Sigmoid colon (tissue), 7 donors: ENCODE results near the gene MAP1LC3B2. TPM values are rescaled to one million over a fixed set of nuclear protein-coding genes. Genes with fewer than 3 reads are reported as not detected.
A peak's percentile ranks its signal among the peaks of the same experiment; 100 is the strongest.

ENCODE experiments used
- DNase-seq: peaks from one replicate; pipeline ENCODE4 v3.0.0-alpha.2; 2019
- H3K27ac ChIP-seq, 4 donors: fragments of 200-600 bp; sonication (generic); one replicate each; pipeline ENCODE4 v1.5.1; 2016 to 2019; ENCODE audit warnings: mild to moderate bottlenecking in 1 of 4
- H3K27me3 ChIP-seq, 3 donors: fragments of 200-600 bp; sonication (generic); one replicate each; pipeline ENCODE4 v1.5.1; 2019; ENCODE audit warnings: mild to moderate bottlenecking in 1 of 3
- H3K36me3 ChIP-seq, 4 donors: fragments of 200-600 bp; sonication (generic); one replicate each; pipeline ENCODE4 v1.5.1; 2016 to 2019
- H3K4me1 ChIP-seq, 4 donors: fragments of 200-600 bp; sonication (generic); one replicate each; pipeline ENCODE4 v1.5.1; 2017 to 2019
- H3K4me3 ChIP-seq, 4 donors: fragments of 200-600 bp; sonication (generic); one replicate each; pipeline ENCODE4 v1.5.1; 2017 to 2019; ENCODE audit warnings: mild to moderate bottlenecking in 2 of 4, moderate library complexity in 1 of 4
- H3K9me3 ChIP-seq, 4 donors: fragments of 200-600 bp in 3 of 4; sonication (generic) in 3 of 4; one replicate each; pipeline versions ENCODE4 v1.5.1 to v1.6.1; 2013 to 2019
- EP300 ChIP-seq, 4 donors: sonication (generic); formaldehyde crosslinking; IDR thresholded peaks; one replicate each; pipeline ENCODE4 v1.6.1; 2017; ENCODE audit warnings: antibody characterized with exemption in 4 of 4
- POLR2A ChIP-seq, 2 donors: fragments of 450-650 bp; IDR thresholded peaks; one replicate each; pipeline ENCODE4 v1.6.1; 2016; ENCODE audit warnings: antibody characterized with exemption in 2 of 2, mild to moderate bottlenecking in 2 of 2, moderate library complexity in 2 of 2
- POLR2AphosphoS5 ChIP-seq, 4 donors: sonication (generic); formaldehyde crosslinking; IDR thresholded peaks; one replicate each; pipeline ENCODE4 v1.6.1; 2017; ENCODE audit warnings: antibody characterized with exemption in 4 of 4
- WGBS, 2 donors: extraction: QIAGEN DNeasy Blood & Tissue Kit; methylation state at CpG; one replicate each; pipeline ENCODE4 v1.1.7; 2013; 5-methylcytosine and 5-hydroxymethylcytosine counted together
- intact Hi-C: fragments of 100-400 bp; cut with DNase I; formaldehyde crosslinking; loops from one replicate; pipeline ENCODE4 v1.15.1; 2023
- polyA plus RNA-seq, 3 donors: library from polyadenylated mRNA; stranded (reverse); fragments of 200-250 nt; gene quantifications; one replicate each; pipeline ENCODE4 v1.2.3, GENCODE V29; 2013
- total RNA-seq, 4 donors: library from RNA; depleted of rRNA; stranded (reverse); fragments of >200 nt; gene quantifications; one replicate each; pipeline ENCODE4 v1.1.0, GENCODE V29; 2016
- TF ChIP-seq, protein P1 (sequence below), 4 experiments: fragments of 450-650 bp in 3 of 4; fragments of 200-600 bp in 1 of 4; IDR thresholded peaks; one replicate each; pipeline ENCODE4 v1.5.1; 2016 to 2019; ENCODE audit warnings: antibody characterized with exemption in 4 of 4, mild to moderate bottlenecking in 3 of 4, moderate library complexity in 2 of 4
- donor health status: healthy with polysubstance abuse.
- donor health status: Bipolar disorder and iron deficiency.
- donor health status: healthy.

The MAP1LC3B2 gene
- total and polyA plus RNA-seq, 7 donors, result 0.90 to 6.2 (median 2.9) TPM; not detected in 3

DNA sequence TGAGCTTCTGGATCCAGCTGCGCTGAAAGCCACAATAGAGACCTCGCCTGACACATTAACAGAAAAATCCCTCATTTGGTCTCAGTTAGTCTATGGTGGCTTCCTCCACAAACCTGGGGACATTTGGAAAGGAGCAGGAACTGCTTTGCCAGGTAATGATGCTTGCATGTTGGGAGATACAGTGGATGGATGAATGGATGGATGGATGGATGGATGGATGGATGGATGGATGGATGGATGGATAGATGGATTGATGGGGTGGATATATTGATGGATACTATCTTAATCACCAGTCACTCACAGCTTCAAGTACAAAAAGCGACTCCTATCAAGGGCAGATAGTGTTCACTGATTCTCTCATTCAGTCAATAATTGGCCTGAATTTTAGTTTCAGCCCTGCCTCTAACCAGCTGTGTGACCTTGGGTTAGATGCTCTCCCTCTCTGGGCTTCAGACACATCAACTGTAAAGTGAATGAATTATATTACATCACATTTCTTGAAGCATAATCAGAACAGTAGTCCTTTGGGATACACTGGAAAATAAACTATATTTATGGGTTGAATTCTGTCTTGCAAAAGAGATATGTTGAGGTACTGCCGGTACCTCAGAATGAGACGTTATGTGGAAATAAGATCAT is 29.3 kb downstream of the MAP1LC3B2 start:
- TF ChIP-seq POLR2A (IDR thresholded peaks at IDR 0.05) (no peak), EP300 (IDR thresholded peaks at IDR 0.05) (no peak), POLR2AphosphoS5 (IDR thresholded peaks at IDR 0.05) (no peak)
- TF ChIP-seq, protein P1, sequence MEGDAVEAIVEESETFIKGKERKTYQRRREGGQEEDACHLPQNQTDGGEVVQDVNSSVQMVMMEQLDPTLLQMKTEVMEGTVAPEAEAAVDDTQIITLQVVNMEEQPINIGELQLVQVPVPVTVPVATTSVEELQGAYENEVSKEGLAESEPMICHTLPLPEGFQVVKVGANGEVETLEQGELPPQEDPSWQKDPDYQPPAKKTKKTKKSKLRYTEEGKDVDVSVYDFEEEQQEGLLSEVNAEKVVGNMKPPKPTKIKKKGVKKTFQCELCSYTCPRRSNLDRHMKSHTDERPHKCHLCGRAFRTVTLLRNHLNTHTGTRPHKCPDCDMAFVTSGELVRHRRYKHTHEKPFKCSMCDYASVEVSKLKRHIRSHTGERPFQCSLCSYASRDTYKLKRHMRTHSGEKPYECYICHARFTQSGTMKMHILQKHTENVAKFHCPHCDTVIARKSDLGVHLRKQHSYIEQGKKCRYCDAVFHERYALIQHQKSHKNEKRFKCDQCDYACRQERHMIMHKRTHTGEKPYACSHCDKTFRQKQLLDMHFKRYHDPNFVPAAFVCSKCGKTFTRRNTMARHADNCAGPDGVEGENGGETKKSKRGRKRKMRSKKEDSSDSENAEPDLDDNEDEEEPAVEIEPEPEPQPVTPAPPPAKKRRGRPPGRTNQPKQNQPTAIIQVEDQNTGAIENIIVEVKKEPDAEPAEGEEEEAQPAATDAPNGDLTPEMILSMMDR (IDR thresholded peaks at IDR 0.05), result no peak
- WGBS, 2 donors, result 95 to 97% methylated on average over 5 of the region's 5 CpGs
- Histone ChIP-seq H3K4me1 (peaks cover 0 to 22% (median 14%) of the 10 kb centered on the region in 4 donors), H3K9me3 (peaks cover 0 to 2% (median 0%) of the 10 kb centered on the region in 4 donors), H3K4me3 (no peak overlapping the region), H3K27ac (no peak overlapping the region), H3K36me3 (no peaks in the 10 kb centered on the region), H3K27me3 (no peaks in the 10 kb centered on the region)
- DNase-seq, result no peak
- intact Hi-C loops, result loop anchor here (5.0 kb wide), 1 partner anchor 36 kb away; no protein-coding TSS in a partner anchor

DNA sequence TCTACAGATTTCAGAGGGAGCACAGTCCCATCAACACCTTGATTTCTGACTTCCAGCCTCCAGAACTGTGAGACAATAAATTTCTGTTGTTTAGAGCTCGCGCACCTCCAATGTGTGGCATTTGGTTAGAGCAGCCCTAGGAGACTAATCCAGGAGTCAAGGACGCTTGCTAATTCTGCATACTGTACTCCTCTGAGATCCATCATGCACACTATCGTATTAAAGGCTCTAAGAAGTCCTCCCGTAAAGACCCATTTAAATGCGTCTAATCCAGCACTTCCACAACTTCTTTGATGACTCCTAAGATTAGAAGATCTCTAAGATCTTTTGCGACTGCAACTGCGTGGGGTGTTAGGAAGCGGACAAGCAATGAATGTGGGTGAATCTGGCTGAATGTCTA is 30.4 kb downstream of the MAP1LC3B2 start:
- intact Hi-C loops, result loop anchor here (5.0 kb wide), 1 partner anchor 37 kb away; no protein-coding TSS in a partner anchor
- Histone ChIP-seq H3K27me3 (no peaks in the 10 kb centered on the region), H3K27ac (no peak overlapping the region), H3K36me3 (no peaks in the 10 kb centered on the region), H3K4me3 (no peak overlapping the region), H3K4me1 (peaks cover 0 to 22% (median 14%) of the 10 kb centered on the region in 4 donors), H3K9me3 (peaks cover 0 to 2% (median 0%) of the 10 kb centered on the region in 4 donors)
- no peak for TF ChIP-seq POLR2AphosphoS5 (IDR thresholded peaks at IDR 0.05)
- TF ChIP-seq, protein P1 (IDR thresholded peaks at IDR 0.05), result no peak
- no peak for TF ChIP-seq POLR2A (IDR thresholded peaks at IDR 0.05)
- TF ChIP-seq EP300 (IDR thresholded peaks at IDR 0.05), result no peak
- WGBS, 2 donors, result 93 to 94% methylated on average over 9 of the region's 9 CpGs
- DNase-seq, result no peak

DNA sequence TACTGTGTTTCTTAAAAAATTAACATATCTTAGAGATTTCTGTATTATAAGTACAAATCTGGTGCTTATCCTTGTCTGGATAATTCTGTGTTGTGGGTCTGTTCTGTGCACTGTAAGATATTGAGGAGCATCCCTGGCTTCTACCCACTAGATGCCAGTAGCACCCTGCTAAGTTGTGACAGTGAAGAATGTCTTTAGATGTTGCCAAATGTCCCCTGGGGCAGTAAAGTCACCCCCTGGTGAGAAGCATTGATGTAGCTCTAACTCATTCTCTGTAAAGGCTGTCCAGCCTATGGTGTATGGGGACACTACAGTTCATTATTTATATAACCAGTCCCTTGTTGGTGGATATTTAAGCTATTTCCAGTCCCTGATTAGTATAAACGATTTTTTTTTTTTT is 31.4 kb downstream of the MAP1LC3B2 start:
- H3K27ac ChIP-seq, result no peak overlapping the region

DNA sequence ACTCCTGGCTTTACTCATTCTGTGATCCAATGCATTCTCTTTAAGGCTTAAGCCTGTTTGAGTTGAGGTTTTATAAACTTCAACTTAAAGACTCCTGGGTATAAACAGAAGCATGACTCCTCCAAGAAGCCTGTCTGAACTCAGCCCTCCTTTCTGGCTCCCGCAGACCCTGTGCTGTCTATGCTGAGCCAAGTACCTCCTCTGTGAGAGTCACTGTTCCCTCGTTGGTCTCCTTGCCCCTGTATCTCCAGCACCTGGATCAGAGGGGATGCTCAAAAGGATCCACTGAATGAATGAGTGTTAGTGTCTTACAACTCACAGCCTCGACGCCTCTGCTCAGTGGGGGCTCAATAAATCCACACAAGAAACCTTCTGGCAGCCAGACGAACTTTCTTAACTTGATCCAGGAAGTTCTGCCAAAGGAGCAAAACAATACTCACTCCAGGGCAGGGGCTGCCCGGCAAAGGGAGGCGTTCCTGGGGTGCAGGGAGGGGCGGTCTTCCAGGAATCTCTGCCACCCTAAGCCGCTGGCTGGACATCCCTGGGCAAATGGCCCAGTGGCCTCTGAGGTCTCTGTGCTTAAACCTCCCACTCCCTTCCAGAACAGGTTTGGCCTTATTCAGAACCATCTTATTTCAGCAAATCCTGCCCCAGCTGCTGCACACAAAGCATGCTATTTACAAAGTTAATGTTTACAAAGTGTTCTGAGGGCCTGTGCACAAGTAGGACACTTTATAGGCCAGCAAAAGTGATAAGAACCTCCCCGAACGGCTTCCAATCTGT is 32.9 kb downstream of the MAP1LC3B2 start:
- H3K4me1 ChIP-seq, result peaks cover 0 to 22% (median 14%) of the 10 kb centered on the region in 4 donors
- H3K27me3 ChIP-seq, result no peaks in the 10 kb centered on the region
- intact Hi-C loops, result loop anchor here (5.0 kb wide), 1 partner anchor 50 kb away; no protein-coding TSS in a partner anchor
- TF ChIP-seq, protein P1 (IDR thresholded peaks at IDR 0.05), result no peak
- TF ChIP-seq POLR2A (IDR thresholded peaks at IDR 0.05) (no peak), POLR2AphosphoS5 (IDR thresholded peaks at IDR 0.05) (peak in 3 of 4 donors; percentile 10 to 63 (median 60)), EP300 (IDR thresholded peaks at IDR 0.05) (peak in 2 of 4 donors; percentile 19 to 51)
- H3K27ac ChIP-seq, result peak overlapping the region; percentile 48 to 79 (median 70)
- no peak overlapping the region for H3K4me3 ChIP-seq
- no peaks in the 10 kb centered on the region for H3K36me3 ChIP-seq
- H3K9me3 ChIP-seq, result no peaks in the 10 kb centered on the region
- WGBS, 2 donors, result 8 to 36% methylated on average over 11 of the region's 11 CpGs
- no peak for DNase-seq

More for the DNA sequence above, 31.4 kb downstream of the MAP1LC3B2 start:
- Histone ChIP-seq H3K4me3 (no peak overlapping the region), H3K4me1 (peaks cover 0 to 22% (median 14%) of the 10 kb centered on the region in 4 donors), H3K9me3 (no peaks in the 10 kb centered on the region), H3K27me3 (no peaks in the 10 kb centered on the region), H3K36me3 (no peaks in the 10 kb centered on the region)
- WGBS, 2 donors, result 8 to 23% methylated on average over 1 of the region's 1 CpG
- no peak for TF ChIP-seq POLR2A (IDR thresholded peaks at IDR 0.05)
- TF ChIP-seq, protein P1 (IDR thresholded peaks at IDR 0.05), result no peak
- TF ChIP-seq EP300 (IDR thresholded peaks at IDR 0.05), result no peak
- no peak for TF ChIP-seq POLR2AphosphoS5 (IDR thresholded peaks at IDR 0.05)
- no peak for DNase-seq
- intact Hi-C loops, result loop anchor here (5.0 kb wide), 1 partner anchor 48 kb away; no protein-coding TSS in a partner anchor
